LHCN-M2 (cell line): ENCODE measurements around the gene PRR18. TPM values are rescaled to one million over a fixed set of nuclear protein-coding genes. Genes with fewer than 3 reads are reported as not detected.
A peak's percentile ranks its signal among the peaks of the same experiment; 100 is the strongest.

Experiments
- DNase-seq: peaks from one replicate; pipeline ENCODE4 v3.0.0-alpha.2; 2012; ENCODE audit warnings: low read depth
- total RNA-seq: library from RNA; depleted of rRNA; stranded (reverse); fragments of >200 nt; gene quantifications from 2 replicates; pipeline ENCODE4 v1.2.3, GENCODE V29; 2014; rRNA removed

The PRR18 gene
- total RNA-seq, 1 experiment from 2014 or later = not detected

DNA sequence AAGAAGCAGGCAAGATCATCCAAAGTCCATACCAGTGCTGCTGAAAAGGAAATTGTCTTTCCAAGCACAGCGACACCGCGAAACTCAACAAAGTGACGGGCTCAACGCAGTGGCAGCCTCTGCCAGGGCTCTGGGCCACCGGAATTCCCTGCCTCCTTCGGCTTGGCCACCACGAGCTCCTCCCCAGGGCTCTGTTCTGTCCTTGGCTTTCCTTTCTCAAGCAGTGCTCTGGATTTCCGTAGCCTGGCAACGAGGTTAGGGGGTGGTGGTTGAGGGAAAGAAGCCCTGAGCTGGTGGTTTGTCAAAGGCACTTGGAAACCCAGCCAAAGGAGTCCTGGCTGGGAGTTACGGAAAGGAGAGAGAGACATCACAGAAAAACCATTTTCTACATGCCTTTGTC, 31.2 kb downstream of the PRR18 start:
- peak; percentile 24 for DNase-seq

- peak; percentile 37 for DNase-seq
Observed at GRCh38 chr6:166275714-166276166, 32.5 kb downstream of the PRR18 start.

DNA sequence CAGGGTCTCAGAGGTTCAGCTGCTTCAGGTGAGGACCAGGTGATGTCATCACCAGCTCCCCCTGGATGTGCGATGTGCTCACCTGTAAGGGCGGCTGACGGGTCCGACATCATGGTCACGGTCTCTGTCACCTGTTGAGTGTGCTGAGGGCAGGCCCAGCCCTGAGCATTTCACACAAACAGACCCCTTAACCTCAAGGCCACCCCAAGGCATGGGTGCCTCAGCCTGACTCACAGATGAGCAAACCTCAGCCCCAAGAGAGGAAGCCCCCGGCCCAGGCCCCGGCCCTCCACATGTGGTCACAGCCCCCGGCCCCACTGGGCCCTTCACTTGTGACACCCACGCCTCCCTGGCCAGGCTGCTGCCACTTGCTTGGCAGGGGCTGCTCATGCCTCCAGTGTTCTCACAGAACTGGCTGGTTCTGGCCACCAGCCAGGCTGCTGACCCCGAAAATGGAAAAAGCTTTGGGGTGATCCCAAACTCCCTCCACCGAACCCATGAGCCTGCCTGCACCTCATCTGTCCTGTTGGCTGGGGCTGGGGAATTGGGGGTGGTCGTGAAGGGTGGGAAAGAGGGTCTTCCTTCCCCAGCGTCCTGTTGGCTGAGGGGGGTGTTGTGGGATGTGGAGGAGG, 33.3 kb downstream of the PRR18 start:
- DNase-seq = no peak

DNA sequence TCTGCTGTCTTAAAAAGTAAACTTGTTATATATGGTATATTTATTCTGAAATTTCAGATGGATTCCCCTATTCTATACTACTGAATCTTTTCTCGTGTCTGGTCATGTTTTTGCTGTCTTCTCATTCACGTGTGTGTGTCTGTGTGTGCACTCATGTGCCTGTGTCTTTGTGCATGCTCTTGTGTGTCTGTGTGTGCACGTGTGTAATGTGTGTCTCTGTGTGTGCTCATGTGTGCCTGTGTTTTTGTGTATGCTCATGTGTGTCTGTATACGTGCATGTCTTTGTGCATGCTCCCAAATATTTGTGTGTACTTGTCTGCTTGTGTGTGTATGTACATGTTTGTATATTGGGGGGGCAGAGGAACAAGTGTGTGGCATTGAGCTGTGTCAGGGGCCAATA, 34.0 kb downstream of the PRR18 start:
- DNase-seq = no peak

DNA sequence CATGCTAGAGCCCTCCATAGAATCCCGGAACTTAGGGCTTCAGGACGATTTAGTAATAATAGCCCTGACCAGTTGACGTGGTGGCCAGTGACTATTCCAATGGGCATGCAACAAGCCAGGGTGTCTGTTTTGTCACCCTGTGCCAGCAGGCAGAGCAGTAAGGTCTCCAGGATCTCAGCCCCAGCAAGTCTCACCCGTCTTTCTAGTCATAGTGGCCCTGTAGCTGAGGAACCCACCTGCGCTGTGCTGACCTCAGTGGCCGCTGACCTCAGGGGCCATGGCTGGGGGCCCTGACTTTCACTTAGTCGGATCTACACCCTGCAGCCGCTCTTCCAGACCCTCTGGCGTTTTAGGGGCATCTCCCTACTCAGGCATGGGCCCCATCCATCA, 36.8 kb downstream of the PRR18 start:
- no peak for DNase-seq

DNA sequence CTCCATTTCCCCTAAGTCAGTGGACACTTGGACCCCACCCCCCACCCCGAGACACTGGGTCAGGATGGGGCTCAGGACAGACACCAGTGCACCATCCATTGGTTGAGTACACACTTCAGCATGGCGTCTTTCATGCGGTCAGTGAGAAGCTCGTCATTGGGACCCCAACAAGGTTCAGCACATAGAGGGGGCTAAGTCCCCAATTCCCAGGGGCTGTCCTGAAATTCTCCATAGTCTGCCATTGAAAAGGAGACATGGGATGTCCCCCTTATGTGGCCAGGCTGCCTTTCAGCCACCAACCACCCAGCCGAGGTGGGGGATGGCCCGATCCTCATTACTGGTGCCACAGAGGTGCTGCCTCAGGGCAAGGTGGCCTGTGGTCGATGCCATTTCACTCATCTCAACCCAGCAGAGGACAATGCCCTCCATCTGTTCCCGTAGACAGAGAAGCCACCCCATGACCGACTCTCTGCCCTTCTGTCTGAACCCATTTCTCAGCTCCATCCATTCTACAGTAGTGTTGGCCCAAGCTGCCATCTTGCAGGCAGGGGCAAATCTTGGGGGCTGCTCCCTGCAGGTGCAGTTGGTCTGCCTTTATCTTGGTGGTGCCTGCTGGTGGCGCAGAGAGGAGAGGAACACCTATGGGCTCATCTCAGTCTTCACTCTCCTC, 37.4 kb downstream of the PRR18 start:
- no peak for DNase-seq

- DNase-seq = no peak
Observed at GRCh38 chr6:166269301-166270039, 38.7 kb downstream of the PRR18 start.

GRCh38 chr6:166268431-166268830, 39.8 kb downstream of the PRR18 start:
- DNase-seq = no peak

GRCh38 chr6:166267526-166267925, 40.7 kb downstream of the PRR18 start:
- no peak for DNase-seq

DNA sequence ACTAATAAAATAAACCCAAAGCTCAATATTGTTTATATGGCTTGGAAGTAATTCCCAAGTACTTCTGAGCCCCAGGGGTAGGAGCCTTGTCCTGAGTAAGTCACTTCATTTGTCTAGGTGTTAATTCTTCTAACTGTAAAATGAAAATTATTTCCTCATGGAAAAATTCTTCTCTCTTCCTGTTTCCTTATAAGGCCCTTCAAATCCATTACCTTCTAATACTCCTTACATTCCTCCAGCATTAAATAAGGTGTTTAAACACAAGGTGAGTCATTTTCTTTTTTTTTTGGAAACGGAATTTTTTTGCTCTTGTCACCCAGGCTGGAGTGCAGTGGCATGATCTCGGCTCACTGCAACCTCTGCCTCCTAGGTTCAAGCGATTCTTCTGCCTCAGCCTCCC, 41.9 kb downstream of the PRR18 start:
- no peak for DNase-seq

DNA sequence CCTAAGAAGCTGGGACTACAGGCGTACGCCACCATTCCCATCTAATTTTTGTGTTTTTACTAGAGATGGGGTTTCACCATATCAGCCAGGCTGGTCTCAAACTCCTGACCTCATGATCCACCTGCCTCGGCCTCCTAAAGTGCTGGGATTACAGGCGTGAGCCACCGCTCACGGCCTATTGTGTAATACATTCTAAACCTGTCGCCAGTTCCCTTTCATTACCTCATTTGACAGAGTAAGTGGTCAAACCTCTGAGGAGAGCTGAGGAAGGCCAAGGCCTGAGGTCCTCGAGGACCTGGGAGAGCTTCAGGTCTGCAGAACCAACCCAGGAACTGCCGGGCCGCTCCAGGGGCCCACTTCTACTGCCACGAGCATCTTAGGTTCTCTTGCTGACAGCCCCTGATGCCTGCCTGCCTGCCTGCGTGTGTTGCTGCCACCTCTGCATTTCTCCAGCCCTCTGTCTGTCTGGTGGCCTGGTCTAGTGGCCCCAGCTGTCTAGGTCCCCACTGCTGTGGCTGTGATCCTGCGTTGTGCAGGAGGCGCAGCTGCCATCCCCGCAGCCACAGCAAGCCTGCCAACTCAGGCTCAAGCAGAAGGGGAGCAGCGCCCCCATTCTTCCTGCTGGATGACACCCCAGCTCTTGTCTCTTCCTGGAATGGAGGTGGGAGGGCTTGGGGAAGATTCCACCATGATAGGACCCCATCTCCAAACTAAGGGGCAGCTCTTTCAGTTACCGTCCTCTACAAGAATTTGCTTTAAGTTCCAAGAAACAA, 45.3 kb downstream of the PRR18 start:
- no peak for DNase-seq

- no peak for DNase-seq
Observed at GRCh38 chr6:166259296-166259977, 48.8 kb downstream of the PRR18 start.

- no peak for DNase-seq
Observed at GRCh38 chr6:166258854-166259276, 49.3 kb downstream of the PRR18 start.

GRCh38 chr6:166257911-166258318, 50.3 kb downstream of the PRR18 start:
- no peak for DNase-seq

Other genes with a start within 250 kb of the PRR18 start
- not detected in 2 replicates for gene TBXT, start 140.5 kb downstream of the PRR18 start, total RNA-seq
- gene SFT2D1, start 34.2 kb upstream of the PRR18 start, total RNA-seq = 46.8 and 58.4 TPM in 2 replicates
- gene MPC1, start 74.5 kb upstream of the PRR18 start, total RNA-seq = 13.3 and 22.7 TPM in 2 replicates